Natural killer cell (primary cell): ENCODE measurements around the gene IER5L. TPM values are rescaled to one million over a fixed set of nuclear protein-coding genes. Genes with fewer than 3 reads are reported as not detected.

ENCODE experiments used
- ATAC-seq, 3 donors: fragments of 150-1000 bp in 2 of 3; fragments of 200-7000 bp in 1 of 3; cut with Tn5 transposase; 1 replicate in 1 of 3; 2 replicates in 2 of 3; pipeline ENCODE4 v1.10.0; 2021; ENCODE audit warnings: mild to moderate bottlenecking in 2 of 3, moderate library complexity in 2 of 3
- DNase-seq, 2 donors: peaks; one replicate each; pipeline versions ENCODE4 v3.0.0 to v3.0.0-alpha.2; 2013 to 2021; ENCODE audit warnings: mixed read lengths in 1 of 2
- H3K27ac ChIP-seq: one replicate; pipeline ENCODE4 v1.5.1; 2013; ENCODE audit warnings: mild to moderate bottlenecking, low read length
- H3K27me3 ChIP-seq: one replicate; pipeline ENCODE4 v1.6.1; 2013; ENCODE audit warnings: low read length; ENCODE audit not compliant: control insufficient read depth, insufficient read depth
- H3K36me3 ChIP-seq: one replicate; pipeline ENCODE4 v1.6.1; 2013; ENCODE audit warnings: low read length; ENCODE audit not compliant: control insufficient read depth, insufficient read depth
- H3K4me1 ChIP-seq: one replicate; pipeline ENCODE4 v1.6.1; 2013; ENCODE audit warnings: low read length; ENCODE audit not compliant: control insufficient read depth, insufficient read depth
- H3K4me3 ChIP-seq: one replicate; pipeline ENCODE4 v1.5.1; 2013; ENCODE audit warnings: low read length
- H3K9me3 ChIP-seq: one replicate; pipeline ENCODE4 v1.6.1; 2013; ENCODE audit warnings: low read length; ENCODE audit not compliant: control insufficient read depth, insufficient read depth
- H3K27ac Mint-ChIP-seq, 2 donors: one replicate each; pipeline ENCODE4 v1.8.0; 2022; ENCODE audit warnings: mild to moderate bottlenecking in 2 of 2, mixed read lengths in 2 of 2, moderate library complexity in 1 of 2
- H3K27me3 Mint-ChIP-seq, 2 donors: one replicate each; pipeline ENCODE4 v1.8.0; 2022; ENCODE audit warnings: low read depth in 2 of 2, mixed read lengths in 2 of 2
- H3K36me3 Mint-ChIP-seq: one replicate; pipeline ENCODE4 v1.8.0; 2022; ENCODE audit warnings: mixed read lengths
- H3K4me1 Mint-ChIP-seq, 2 donors: one replicate each; pipeline ENCODE4 v1.8.0; 2022; ENCODE audit warnings: mixed read lengths in 2 of 2
- H3K4me3 Mint-ChIP-seq: one replicate; pipeline ENCODE4 v1.8.0; 2022; ENCODE audit warnings: mild to moderate bottlenecking, moderate library complexity, mixed read lengths
- H3K9me3 Mint-ChIP-seq, 2 donors: one replicate each; pipeline ENCODE4 v1.8.0; 2022; ENCODE audit warnings: mixed read lengths in 2 of 2
- CTCF ChIP-seq: fragments of 200-600 bp; IDR thresholded peaks from one replicate; pipeline ENCODE4 v1.8.0; 2022; ENCODE audit warnings: antibody characterized with exemption
- WGBS: methylation state at CpG from one replicate; pipeline ENCODE4 v1.1.7; 2013; ENCODE audit warnings: missing lambda C conversion rate; ENCODE audit not compliant: insufficient coverage; 5-methylcytosine and 5-hydroxymethylcytosine counted together
- intact Hi-C: fragments of 100-400 bp; cut with micrococcal nuclease; formaldehyde crosslinking; loops from one replicate; pipeline ENCODE4 v1.14.2; 2022
- total RNA-seq, 4 donors: library from RNA; stranded (reverse); fragments of 120-200 nt in 1 of 4; gene quantifications; one replicate each; pipeline versions ENCODE4 v1.2.3 to v1.2.4, GENCODE V29; 2013 to 2022

Gene IER5L
- total RNA-seq, 3 donors from 2014 or later (not counting 1 experiment from before 2014, with no cell fraction given), result 1.4 to 3.9 (median 2.8) TPM

DNA sequence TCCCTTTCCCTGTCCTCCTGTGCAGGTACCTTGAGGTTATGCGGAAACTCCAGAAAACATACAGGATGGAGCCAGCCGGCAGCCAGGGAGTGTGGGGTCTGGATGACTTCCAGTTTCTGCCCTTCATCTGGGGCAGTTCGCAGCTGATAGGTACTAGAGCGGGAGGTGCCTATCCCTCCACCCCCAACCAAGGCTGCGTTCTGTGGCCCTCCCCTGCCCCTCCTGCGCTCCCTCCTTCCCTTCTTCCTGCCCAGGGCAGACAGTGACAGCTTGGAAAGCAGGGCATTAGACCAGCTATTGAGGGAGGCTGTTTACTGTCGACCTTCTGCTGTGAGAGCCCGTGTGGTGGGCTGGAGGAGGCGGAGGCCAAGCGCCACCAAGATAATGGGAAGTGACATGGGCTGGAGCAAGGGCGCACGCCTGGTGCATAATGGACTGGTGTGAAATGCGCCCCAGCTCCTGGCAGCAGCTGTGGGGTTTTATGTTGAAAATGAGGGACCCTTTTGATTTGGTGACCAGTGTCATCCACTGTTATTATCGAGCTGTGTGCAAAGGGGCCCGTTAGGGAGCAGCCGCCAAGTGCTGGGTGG is 41.5 kb downstream of the IER5L start:
- no peak for ATAC-seq
- H3K9me3 Mint-ChIP-seq, result no peaks in the 10 kb centered on the region
- H3K9me3 ChIP-seq, result no peaks in the 10 kb centered on the region
- H3K27me3 ChIP-seq, result no peaks in the 10 kb centered on the region
- peaks cover 12 to 34% of the 10 kb centered on the region in 2 donors for H3K4me1 Mint-ChIP-seq
- no peak for TF ChIP-seq CTCF
- H3K36me3 Mint-ChIP-seq, result no peaks in the 10 kb centered on the region
- H3K4me3 Mint-ChIP-seq, result no peak overlapping the region
- 91% methylated on average over 16 of the region's 16 CpGs for WGBS
- DNase-seq, result no peak
- peaks cover 29% of the 10 kb centered on the region for H3K4me1 ChIP-seq
- H3K27ac Mint-ChIP-seq, result no peak overlapping the region
- H3K4me3 ChIP-seq, result no peak overlapping the region
- H3K36me3 ChIP-seq, result peaks cover 26% of the 10 kb centered on the region
- intact Hi-C loops, result no loop called here
- H3K27ac ChIP-seq, result no peak overlapping the region
- H3K27me3 Mint-ChIP-seq, result no peaks in the 10 kb centered on the region

GRCh38 chr9:129135476-129135875 is 42.6 kb downstream of the IER5L start:
- peaks cover 22% of the 10 kb centered on the region for H3K4me1 ChIP-seq
- H3K27me3 ChIP-seq, result no peaks in the 10 kb centered on the region
- H3K27ac ChIP-seq, result no peak overlapping the region
- TF ChIP-seq CTCF, result no peak
- 96% methylated on average over 6 of the region's 6 CpGs for WGBS
- Mint-ChIP-seq H3K27ac (no peak overlapping the region), H3K4me3 (no peak overlapping the region), H3K9me3 (no peaks in the 10 kb centered on the region), H3K36me3 (peaks cover 6% of the 10 kb centered on the region), H3K27me3 (no peaks in the 10 kb centered on the region), H3K4me1 (peaks cover 8 to 25% of the 10 kb centered on the region in 2 donors)
- peaks cover 32% of the 10 kb centered on the region for H3K36me3 ChIP-seq
- no peak overlapping the region for H3K4me3 ChIP-seq
- DNase-seq (no peak), ATAC-seq (no peak)
- H3K9me3 ChIP-seq, result no peaks in the 10 kb centered on the region
- intact Hi-C loops, result no loop called here

- no peak overlapping the region for H3K27ac Mint-ChIP-seq
- H3K36me3 Mint-ChIP-seq, result peaks cover 7% of the 10 kb centered on the region
- TF ChIP-seq CTCF, result no peak
- H3K9me3 Mint-ChIP-seq, result no peaks in the 10 kb centered on the region
- Histone ChIP-seq H3K9me3 (no peaks in the 10 kb centered on the region), H3K4me1 (peaks cover 8% of the 10 kb centered on the region), H3K4me3 (no peak overlapping the region), H3K27me3 (no peaks in the 10 kb centered on the region), H3K36me3 (peaks cover 39% of the 10 kb centered on the region), H3K27ac (no peak overlapping the region)
- no peak for ATAC-seq
- intact Hi-C loops, result loop anchor here (5.0 kb wide), 1 partner anchor 604 kb away; no protein-coding TSS in a partner anchor
- no peak for DNase-seq
- no peaks in the 10 kb centered on the region for H3K27me3 Mint-ChIP-seq
- 100% methylated on average over 4 of the region's 4 CpGs for WGBS
- no peak overlapping the region for H3K4me3 Mint-ChIP-seq
- H3K4me1 Mint-ChIP-seq, result peaks cover 0 to 7% of the 10 kb centered on the region in 2 donors
These were observed 45.0 kb downstream of the IER5L start for GRCh38 chr9:129133082-129133481.
